Nephron progenitor cell (in vitro differentiated cells): ENCODE data around the gene HOXA11.

Experiments used
- DNase-seq: peaks from one replicate; pipeline ENCODE4 v3.0.0; 2021
- H3K27ac Mint-ChIP-seq: 2 replicates; pipeline ENCODE4 v1.8.0; 2021; ENCODE audit warnings: mild to moderate bottlenecking, moderate library complexity, mixed read lengths
- H3K27me3 Mint-ChIP-seq: 2 replicates; pipeline ENCODE4 v1.8.0; 2021; ENCODE audit warnings: mild to moderate bottlenecking, low read depth, mixed read lengths; ENCODE audit not compliant: poor library complexity
- H3K36me3 Mint-ChIP-seq: 2 replicates; pipeline ENCODE4 v1.8.0; 2021; ENCODE audit warnings: low read depth, mixed read lengths
- H3K4me1 Mint-ChIP-seq: 2 replicates; pipeline ENCODE4 v1.8.0; 2021; ENCODE audit warnings: mixed read lengths
- H3K4me3 Mint-ChIP-seq: 2 replicates; pipeline ENCODE4 v1.8.0; 2021; ENCODE audit warnings: mild to moderate bottlenecking, moderate library complexity, mixed read lengths
- H3K9me3 Mint-ChIP-seq: 2 replicates; pipeline ENCODE4 v1.8.0; 2021; ENCODE audit warnings: mild to moderate bottlenecking, moderate library complexity, mixed read lengths
- CTCF ChIP-seq: fragments of 200-600 bp; sonication (generic); IDR thresholded peaks from 2 replicates; pipeline ENCODE4 v1.5.0; 2021; ENCODE audit warnings: antibody characterized with exemption

HOXA11 gene

GRCh38 chr7:27180431-27181420 lies 4.3 kb downstream of the HOXA11 start:
- Mint-ChIP-seq H3K36me3 (peaks cover 4% of the 10 kb centered on the region), H3K4me1 (peaks cover 77% of the 10 kb centered on the region), H3K27me3 (peaks cover 64% of the 10 kb centered on the region), H3K9me3 (no peaks in the 10 kb centered on the region), H3K27ac (peak overlapping the region; percentile 23), H3K4me3 (peak overlapping the region; percentile 97)
- no peak for TF ChIP-seq CTCF
- DNase-seq = peak; percentile 24

GRCh38 chr7:27179503-27180430 lies 5.3 kb downstream of the HOXA11 start:
- Mint-ChIP-seq H3K4me1 (peaks cover 79% of the 10 kb centered on the region), H3K9me3 (no peaks in the 10 kb centered on the region), H3K27ac (peak overlapping the region; percentile 97), H3K36me3 (peaks cover 4% of the 10 kb centered on the region), H3K4me3 (peak overlapping the region; percentile 97), H3K27me3 (peaks cover 56% of the 10 kb centered on the region)
- TF ChIP-seq CTCF = peak; percentile 88
- peak; percentile 88 for DNase-seq

- H3K27me3 Mint-ChIP-seq = peaks cover 51% of the 10 kb centered on the region
- H3K9me3 Mint-ChIP-seq = no peaks in the 10 kb centered on the region
- peaks cover 4% of the 10 kb centered on the region for H3K36me3 Mint-ChIP-seq
- peak overlapping the region; percentile 97 for H3K27ac Mint-ChIP-seq
- H3K4me3 Mint-ChIP-seq = peak overlapping the region; percentile 97
- no peak for TF ChIP-seq CTCF
- peaks cover 80% of the 10 kb centered on the region for H3K4me1 Mint-ChIP-seq
- DNase-seq = peak; percentile 19
Observed at GRCh38 chr7:27179030-27179429, 6.0 kb downstream of the HOXA11 start.

DNA sequence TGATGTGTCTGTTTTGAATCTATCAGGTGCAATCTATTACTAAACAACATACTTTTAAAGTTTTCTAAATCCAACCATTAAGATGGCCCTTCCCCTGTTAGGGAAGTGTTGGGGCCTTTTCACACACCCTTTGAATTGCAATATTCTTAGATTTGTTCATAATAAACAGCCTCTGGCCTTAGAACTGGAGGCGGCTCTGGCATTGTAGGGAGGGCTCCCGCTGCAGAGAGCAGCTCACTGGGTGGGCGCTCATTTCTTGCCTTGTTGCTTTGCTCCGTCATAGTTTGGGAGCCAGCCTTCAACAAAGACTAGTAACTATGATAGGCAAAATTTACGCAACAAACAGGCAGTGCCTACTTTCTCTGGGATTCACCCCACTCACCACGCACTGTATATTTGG lies 6.7 kb downstream of the HOXA11 start:
- H3K4me3 Mint-ChIP-seq = peak overlapping the region; percentile 97
- TF ChIP-seq CTCF = no peak
- peaks cover 80% of the 10 kb centered on the region for H3K4me1 Mint-ChIP-seq
- peak overlapping the region; percentile 79 for H3K27ac Mint-ChIP-seq
- peak; percentile 25 for DNase-seq
- peaks cover 48% of the 10 kb centered on the region for H3K27me3 Mint-ChIP-seq
- H3K36me3 Mint-ChIP-seq = peaks cover 4% of the 10 kb centered on the region
- H3K9me3 Mint-ChIP-seq = no peaks in the 10 kb centered on the region

DNA sequence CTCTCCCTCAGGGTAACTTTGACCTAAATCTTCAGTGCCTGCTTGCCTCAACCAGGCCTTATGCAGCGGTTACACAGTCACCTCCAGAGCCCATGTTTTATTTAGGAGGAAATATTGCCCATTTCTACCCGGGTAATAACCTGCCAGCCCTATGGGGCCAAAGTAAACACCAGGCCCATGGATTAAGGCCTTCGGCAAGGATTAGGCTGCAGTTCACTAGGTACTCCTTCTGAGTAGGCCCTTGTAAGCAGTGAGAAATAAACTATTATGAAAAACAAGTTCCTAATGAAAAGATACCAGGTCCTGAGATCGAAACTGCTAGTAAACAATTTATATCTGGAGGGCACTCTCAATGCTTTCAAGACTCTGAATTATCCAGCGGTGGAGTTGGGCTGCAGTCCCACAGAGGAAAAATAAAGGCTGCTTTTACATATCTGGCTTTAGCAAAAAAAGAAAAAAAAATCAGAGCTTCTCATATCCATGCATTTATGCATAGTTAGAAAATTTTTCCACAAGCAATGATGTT lies 7.2 kb downstream of the HOXA11 start:
- no peaks in the 10 kb centered on the region for H3K9me3 Mint-ChIP-seq
- TF ChIP-seq CTCF = no peak
- peak overlapping the region; percentile 97 for H3K4me3 Mint-ChIP-seq
- H3K27me3 Mint-ChIP-seq = peaks cover 45% of the 10 kb centered on the region
- H3K27ac Mint-ChIP-seq = peak overlapping the region; percentile 94
- peaks cover 4% of the 10 kb centered on the region for H3K36me3 Mint-ChIP-seq
- DNase-seq = no peak
- peaks cover 78% of the 10 kb centered on the region for H3K4me1 Mint-ChIP-seq
